Panc1 (cell line): Measurements from ENCODE around the gene PCCA.

Experiments
- POLR2AphosphoS5 ChIP-seq: IDR thresholded peaks from 2 replicates; pipeline ENCODE4 v1.6.1; 2012; ENCODE audit warnings: mild to moderate bottlenecking, low read depth, low read length, moderate library complexity
- TF ChIP-seq, protein P1 (sequence below): fragments of 450-650 bp; IDR thresholded peaks from 2 replicates; pipeline ENCODE4 v1.5.1; 2017; ENCODE audit warnings: mild to moderate bottlenecking

DNA sequence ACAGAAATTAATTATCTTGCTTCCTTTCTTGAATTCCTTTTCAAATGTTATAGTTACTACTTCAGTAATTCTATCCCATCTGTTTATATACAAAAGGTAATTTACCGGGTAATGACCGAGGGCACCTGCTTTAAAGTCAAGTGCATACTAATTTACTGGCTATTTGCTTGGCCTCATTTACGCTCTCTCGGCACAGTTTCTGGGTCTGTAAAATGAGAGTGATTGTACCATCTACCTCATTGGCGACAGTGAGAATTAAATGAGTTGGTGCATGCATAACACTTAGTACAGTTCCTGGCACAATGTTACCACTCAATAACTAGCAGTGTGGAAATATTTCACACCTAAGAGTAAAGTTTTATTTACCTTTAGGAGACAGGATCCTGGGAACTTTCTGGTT is 388.1 kb downstream of the PCCA start:
- no peak for TF ChIP-seq POLR2AphosphoS5
- TF ChIP-seq, protein P1, sequence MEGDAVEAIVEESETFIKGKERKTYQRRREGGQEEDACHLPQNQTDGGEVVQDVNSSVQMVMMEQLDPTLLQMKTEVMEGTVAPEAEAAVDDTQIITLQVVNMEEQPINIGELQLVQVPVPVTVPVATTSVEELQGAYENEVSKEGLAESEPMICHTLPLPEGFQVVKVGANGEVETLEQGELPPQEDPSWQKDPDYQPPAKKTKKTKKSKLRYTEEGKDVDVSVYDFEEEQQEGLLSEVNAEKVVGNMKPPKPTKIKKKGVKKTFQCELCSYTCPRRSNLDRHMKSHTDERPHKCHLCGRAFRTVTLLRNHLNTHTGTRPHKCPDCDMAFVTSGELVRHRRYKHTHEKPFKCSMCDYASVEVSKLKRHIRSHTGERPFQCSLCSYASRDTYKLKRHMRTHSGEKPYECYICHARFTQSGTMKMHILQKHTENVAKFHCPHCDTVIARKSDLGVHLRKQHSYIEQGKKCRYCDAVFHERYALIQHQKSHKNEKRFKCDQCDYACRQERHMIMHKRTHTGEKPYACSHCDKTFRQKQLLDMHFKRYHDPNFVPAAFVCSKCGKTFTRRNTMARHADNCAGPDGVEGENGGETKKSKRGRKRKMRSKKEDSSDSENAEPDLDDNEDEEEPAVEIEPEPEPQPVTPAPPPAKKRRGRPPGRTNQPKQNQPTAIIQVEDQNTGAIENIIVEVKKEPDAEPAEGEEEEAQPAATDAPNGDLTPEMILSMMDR: no peak
